Activated CD4-positive, alpha-beta T cell treated with anti-CD3 and anti-CD28 coated beads for 4 hours (primary cell): ENCODE data around the gene SLC26A1.
"Not testable (repeated sequence)": the region's sequence is repeated elsewhere in the genome, so short reads cannot be mapped to it uniquely, and the experiment has no call there.

ENCODE experiments used
- DNase-seq, 2 donors: peaks; one replicate each; pipeline ENCODE4 v3.0.0-alpha.2; 2020

Gene SLC26A1

GRCh38 chr4:1012034-1012739 lies 19.0 kb upstream of the SLC26A1 start:
- DNase-seq: peak; percentile 33 to 35

GRCh38 chr4:1011666-1012033 lies 18.4 kb upstream of the SLC26A1 start:
- no peak for DNase-seq

- peak; percentile 94 for DNase-seq
Observed at GRCh38 chr4:1011022-1011665, 17.9 kb upstream of the SLC26A1 start, which contains the start of gene FGFRL1. Gene FGFRL1 (plus strand): TSS chr4:1011626. CDS start chr4:1012486, 860 bp downstream.

GRCh38 chr4:1010395-1011021 lies 17.3 kb upstream of the SLC26A1 start:
- peak; percentile 58 to 61 for DNase-seq

GRCh38 chr4:1009542-1010394 lies 16.6 kb upstream of the SLC26A1 start:
- peak; percentile 66 to 79 for DNase-seq

GRCh38 chr4:1008840-1009541 lies 15.8 kb upstream of the SLC26A1 start:
- peak; percentile 32 to 33 for DNase-seq

- no peak for DNase-seq
Observed at GRCh38 chr4:1006856-1007255, 13.7 kb upstream of the SLC26A1 start.

- DNase-seq: no peak
Observed at GRCh38 chr4:1004557-1005485, 11.6 kb upstream of the SLC26A1 start.

- DNase-seq: no peak
Observed at GRCh38 chr4:1004071-1004418, 10.8 kb upstream of the SLC26A1 start.

- no peak for DNase-seq
Observed at GRCh38 chr4:1003271-1004070, 10.3 kb upstream of the SLC26A1 start.

- no peak for DNase-seq
Observed at GRCh38 chr4:1002631-1003251, 9.5 kb upstream of the SLC26A1 start.

- DNase-seq: no peak
Observed at GRCh38 chr4:1002131-1002630, 9.0 kb upstream of the SLC26A1 start.

- DNase-seq: no peak
Observed at GRCh38 chr4:1001561-1002130, 8.4 kb upstream of the SLC26A1 start.

GRCh38 chr4:1000686-1001260 lies 7.6 kb upstream of the SLC26A1 start:
- DNase-seq: no peak

- DNase-seq: no peak
Observed at GRCh38 chr4:999882-1000425, 6.8 kb upstream of the SLC26A1 start.

- not testable (repeated sequence) for DNase-seq
Observed at GRCh38 chr4:999240-999863, 6.1 kb upstream of the SLC26A1 start.

GRCh38 chr4:998096-998691 lies 5.0 kb upstream of the SLC26A1 start:
- DNase-seq: no peak
